GM18951 (cell line): ENCODE measurements around the gene MIPOL1.

ENCODE experiments used
- POLR2A ChIP-seq: IDR thresholded peaks from 4 replicates; pipeline ENCODE4 v1.6.1; 2011; ENCODE audit warnings: mild to moderate bottlenecking; ENCODE audit not compliant: insufficient read length, insufficient read depth; ENCODE audit errors: extremely low read depth
- in situ Hi-C: fragments of 300-500 bp; cut with MboI; formaldehyde crosslinking; loops from one replicate; pipeline ENCODE4 v1.12.0; 2022; ENCODE audit warnings: low sequenced_read_pairs, mixed read lengths, inconsistent platforms; ENCODE audit not compliant: unreplicated experiment

Gene MIPOL1

DNA sequence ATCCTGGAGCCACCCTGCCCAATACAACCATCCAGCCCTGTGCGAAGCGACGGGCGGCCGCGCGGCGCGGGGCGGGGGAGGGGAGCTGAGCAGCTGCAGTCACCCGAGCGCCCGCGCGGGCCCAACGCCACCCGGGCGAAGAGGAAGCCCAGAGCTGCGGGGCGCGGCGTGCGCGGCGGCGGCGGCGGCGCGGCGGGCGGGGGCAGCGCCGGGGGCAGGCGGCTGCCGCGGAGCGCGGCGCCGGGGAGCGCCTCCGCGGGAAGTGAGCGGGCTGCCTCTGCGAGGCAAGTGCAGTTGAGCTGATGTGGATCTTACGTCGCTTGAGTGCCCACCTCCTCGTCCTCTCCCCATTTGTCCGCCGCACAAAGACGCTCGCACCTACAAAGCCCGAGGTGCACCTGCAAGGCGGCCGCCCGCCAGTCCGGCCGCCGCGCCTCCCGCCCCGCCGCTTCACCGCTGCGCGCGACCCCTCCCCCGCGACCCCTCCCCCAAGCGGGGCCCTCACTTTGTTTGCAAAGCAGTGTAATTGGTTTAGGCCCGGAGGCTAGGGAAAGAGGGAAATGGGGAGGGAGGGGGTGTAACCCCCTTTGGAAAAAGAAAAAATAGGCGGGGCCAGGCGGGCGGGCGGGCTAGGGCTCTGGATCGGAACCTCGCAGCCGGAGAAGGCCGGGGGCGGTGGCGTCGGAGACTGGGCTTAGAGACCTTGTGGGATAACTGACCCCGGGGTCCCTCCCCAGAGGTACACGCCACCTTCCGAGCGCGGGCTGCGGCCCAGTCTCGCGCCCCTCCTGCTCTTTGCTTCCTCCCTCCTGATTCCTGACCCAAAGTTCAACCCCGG is 397.5 kb downstream of the MIPOL1 start, which contains the start of the genes FOXA1 and TTC6:
TSS of gene FOXA1 (minus strand) at position 279 of the 838 bp plus-strand sequence. CDS start at position 2, 277 bp downstream.
TSS of gene TTC6 (plus strand) at position 659 of the 838 bp plus-strand sequence. CDS start 26,436 bp downstream, outside the sequence.
- TF ChIP-seq POLR2A, result no peak
- in situ Hi-C loops, result no loop called here

DNA sequence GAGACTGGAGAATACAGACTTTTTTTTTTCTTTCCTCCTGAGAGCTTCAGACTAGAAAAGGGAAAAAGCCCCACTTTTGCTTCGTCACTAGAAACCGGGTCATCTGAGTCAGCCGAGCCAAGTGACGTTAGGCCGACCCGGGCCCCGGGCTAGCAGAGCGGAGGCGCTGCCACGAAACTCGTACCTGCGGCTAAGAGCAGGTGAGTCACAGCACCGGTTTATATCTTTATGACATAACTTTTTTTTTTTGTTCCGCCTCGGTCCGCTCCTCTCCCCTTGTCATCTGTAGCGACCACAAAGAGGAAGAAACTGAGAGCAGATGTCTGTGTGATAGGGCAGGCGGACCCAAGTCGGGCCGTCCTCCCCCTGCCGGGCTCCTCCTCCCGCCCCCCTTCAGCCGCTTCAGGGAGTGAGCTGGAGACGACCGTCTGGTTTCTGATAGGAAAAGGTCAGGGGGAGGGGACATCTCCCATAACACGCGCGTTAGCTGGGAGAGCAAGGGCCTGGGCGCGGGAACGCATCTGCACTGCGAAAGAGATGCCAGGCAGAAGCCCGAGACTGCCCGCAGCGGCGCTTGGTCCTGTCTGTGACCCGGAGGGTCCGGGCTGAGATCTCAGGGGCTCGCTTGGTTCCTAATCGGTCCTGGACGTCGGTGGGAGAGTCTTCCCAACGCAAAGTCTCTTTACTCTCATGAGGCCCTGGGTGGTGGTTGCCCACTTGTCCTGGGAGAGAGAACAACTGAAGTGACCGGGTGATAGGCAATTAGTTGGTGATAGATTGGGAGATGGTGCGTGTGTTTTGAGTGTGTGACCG is 398.3 kb downstream of the MIPOL1 start:
- in situ Hi-C loops, result no loop called here
- TF ChIP-seq POLR2A, result no peak

- no peak for TF ChIP-seq POLR2A
- in situ Hi-C loops, result no loop called here
Observed at GRCh38 chr14:37596790-37597472, 399.2 kb downstream of the MIPOL1 start.

DNA sequence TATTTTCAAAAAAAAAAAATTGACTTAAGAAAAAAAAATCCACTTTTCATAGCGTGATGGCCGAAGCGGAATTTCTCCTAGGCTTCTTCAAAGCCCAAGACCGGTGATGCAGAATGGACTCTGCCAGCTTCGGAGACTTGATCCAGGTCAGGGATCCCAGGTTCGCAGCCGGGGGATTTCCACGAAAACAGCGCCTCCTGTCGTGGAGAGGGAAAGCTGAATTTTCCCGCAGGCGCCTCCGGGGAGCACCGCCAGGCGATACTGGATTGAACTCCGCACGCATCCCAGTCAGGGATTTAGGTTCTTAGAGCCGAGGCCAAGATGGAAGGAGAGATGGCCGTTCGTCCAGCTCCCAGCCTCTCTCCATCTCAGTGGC is 399.8 kb downstream of the MIPOL1 start:
- TF ChIP-seq POLR2A, result no peak
- in situ Hi-C loops, result no loop called here

- no peak for TF ChIP-seq POLR2A
- in situ Hi-C loops, result no loop called here
Observed at GRCh38 chr14:37597914-37598746, 400.4 kb downstream of the MIPOL1 start.

GRCh38 chr14:37598747-37599506 is 401.2 kb downstream of the MIPOL1 start:
- in situ Hi-C loops, result no loop called here
- TF ChIP-seq POLR2A, result no peak

- TF ChIP-seq POLR2A, result no peak
- in situ Hi-C loops, result no loop called here
Observed at GRCh38 chr14:37599507-37600368, 402.0 kb downstream of the MIPOL1 start.

GRCh38 chr14:37600880-37601741 is 403.4 kb downstream of the MIPOL1 start:
- TF ChIP-seq POLR2A, result no peak
- in situ Hi-C loops, result no loop called here

DNA sequence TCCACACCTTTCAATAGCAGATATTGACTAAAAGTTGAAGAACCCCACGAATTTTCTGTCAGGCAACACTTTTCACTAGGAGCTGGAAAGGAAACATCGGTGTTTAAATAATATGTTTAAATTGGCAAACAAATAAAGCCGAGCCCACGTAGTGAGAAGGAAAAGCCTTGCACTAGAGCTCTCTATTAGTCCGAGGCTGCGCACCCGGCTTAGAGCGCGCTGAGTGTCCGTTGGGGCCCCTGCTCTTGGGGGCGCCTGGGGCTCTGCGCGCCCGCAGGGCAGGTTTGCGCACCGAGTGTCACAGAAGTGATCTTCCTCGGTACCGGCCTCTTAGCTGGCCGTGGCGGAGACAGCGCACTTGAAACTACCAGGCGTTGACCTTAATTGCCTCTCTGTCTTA is 404.1 kb downstream of the MIPOL1 start:
- no peak for TF ChIP-seq POLR2A
- in situ Hi-C loops, result no loop called here
